Mesenchymal stem cell (in vitro differentiated cells and primary cell): ENCODE measurements around the gene CERS5.
A peak's percentile ranks its signal among the peaks of the same experiment; 100 is the strongest.

Experiments
- DNase-seq: peaks from one replicate; pipeline ENCODE4 v3.0.0-alpha.2; 2013
- H2AFZ ChIP-seq: one replicate; pipeline ENCODE4 v1.6.1; 2013; ENCODE audit warnings: low read depth, mild to moderate bottlenecking, control low read depth, inconsistent platforms, low read length, moderate library complexity
- H2AK5ac ChIP-seq: 2 replicates; pipeline ENCODE4 v1.6.1; 2013; ENCODE audit warnings: low read length, moderate library complexity, mild to moderate bottlenecking, inconsistent platforms; ENCODE audit not compliant: severe bottlenecking
- H2BK120ac ChIP-seq: one replicate; pipeline ENCODE4 v1.6.1; 2013; ENCODE audit warnings: low read depth, mild to moderate bottlenecking, inconsistent platforms, low read length, moderate library complexity
- H2BK12ac ChIP-seq, 2 experiments: one replicate each; pipeline ENCODE4 v1.6.1; 2013; ENCODE audit warnings: inconsistent platforms in 2 of 2, low read length in 2 of 2, mild to moderate bottlenecking in 2 of 2, moderate library complexity in 2 of 2, control low read depth in 1 of 2
- H2BK15ac ChIP-seq: one replicate; pipeline ENCODE4 v1.6.1; 2013; ENCODE audit warnings: mild to moderate bottlenecking, low read depth, inconsistent platforms; ENCODE audit not compliant: poor library complexity, severe bottlenecking
- H2BK5ac ChIP-seq: 2 replicates; pipeline ENCODE4 v1.6.1; 2013; ENCODE audit warnings: low read depth, mild to moderate bottlenecking, low read length, control low read depth, inconsistent platforms; ENCODE audit not compliant: poor library complexity, severe bottlenecking
- H3K14ac ChIP-seq, 2 experiments: one replicate each; pipeline ENCODE4 v1.6.1; 2013; ENCODE audit warnings: inconsistent platforms in 2 of 2, low read length in 2 of 2, control low read depth in 1 of 2, mild to moderate bottlenecking in 1 of 2, moderate library complexity in 1 of 2
- H3K18ac ChIP-seq, 2 experiments: one replicate each; pipeline ENCODE4 v1.6.1; 2013; ENCODE audit warnings: inconsistent platforms in 2 of 2, low read length in 2 of 2, control low read depth in 1 of 2, low read depth in 1 of 2, mild to moderate bottlenecking in 1 of 2
- H3K23ac ChIP-seq, 2 experiments: one replicate each; pipeline ENCODE4 v1.6.1; 2013; ENCODE audit warnings: inconsistent platforms in 2 of 2, low read length in 2 of 2, mild to moderate bottlenecking in 2 of 2, moderate library complexity in 2 of 2, control low read depth in 1 of 2
- H3K27ac ChIP-seq: 2 replicates; pipeline ENCODE4 v1.5.1; 2013; ENCODE audit warnings: mild to moderate bottlenecking, moderate library complexity, low read length, control low read depth, inconsistent platforms; ENCODE audit not compliant: poor library complexity, severe bottlenecking
- H3K27me3 ChIP-seq, 2 experiments: 2 replicates each; pipeline versions ENCODE4 v1.6.1 to v1.7.0; 2013; ENCODE audit warnings: low read length in 2 of 2, mild to moderate bottlenecking in 2 of 2, moderate library complexity in 2 of 2, control low read depth in 1 of 2, inconsistent platforms in 1 of 2; ENCODE audit not compliant: control insufficient read depth in 1 of 2, insufficient read depth in 1 of 2
- H3K36me3 ChIP-seq, 2 experiments: 2 replicates each; pipeline versions ENCODE4 v1.6.1 to v1.7.0; 2013; ENCODE audit warnings: low read length in 2 of 2, control low read depth in 1 of 2, inconsistent platforms in 1 of 2, low read depth in 1 of 2, mild to moderate bottlenecking in 1 of 2; ENCODE audit not compliant: insufficient read depth in 2 of 2, control insufficient read depth in 1 of 2
- H3K4ac ChIP-seq, 2 experiments: one replicate each; pipeline ENCODE4 v1.6.1; 2013; ENCODE audit warnings: inconsistent platforms in 2 of 2, low read length in 2 of 2, mild to moderate bottlenecking in 2 of 2, moderate library complexity in 2 of 2, control low read depth in 1 of 2, low read depth in 1 of 2
- H3K4me1 ChIP-seq: 2 replicates; pipeline ENCODE4 v1.6.1; 2013; ENCODE audit warnings: low read depth, low read length, control low read depth; ENCODE audit not compliant: control insufficient read depth, insufficient read depth
- H3K4me2 ChIP-seq: 2 replicates; pipeline ENCODE4 v1.6.1; 2013; ENCODE audit warnings: low read length, mild to moderate bottlenecking, inconsistent platforms; ENCODE audit not compliant: poor library complexity, severe bottlenecking
- H3K4me3 ChIP-seq, 2 experiments: 2 replicates each; pipeline versions ENCODE4 v1.5.1 to v1.7.0; 2013; ENCODE audit warnings: low read length in 2 of 2, mild to moderate bottlenecking in 2 of 2, control low read depth in 1 of 2, low read depth in 1 of 2; ENCODE audit not compliant: insufficient read depth in 1 of 2
- H3K79me1 ChIP-seq: replicated peaks from 2 replicates; pipeline ENCODE4 v1.6.1; 2013; ENCODE audit warnings: mild to moderate bottlenecking, control low read depth, low read length, inconsistent platforms; ENCODE audit not compliant: poor library complexity, severe bottlenecking
- H3K9ac ChIP-seq: 2 replicates; pipeline ENCODE4 v1.7.0; 2013; ENCODE audit warnings: mild to moderate bottlenecking, low read length, moderate library complexity
- H3K9me3 ChIP-seq: 2 replicates; pipeline ENCODE4 v1.7.0; 2013; ENCODE audit warnings: mild to moderate bottlenecking, low read length; ENCODE audit not compliant: control insufficient read depth
- H4K8ac ChIP-seq: one replicate; pipeline ENCODE4 v1.6.1; 2013; ENCODE audit warnings: inconsistent platforms, mild to moderate bottlenecking, low read length, moderate library complexity
- H4K91ac ChIP-seq: one replicate; pipeline ENCODE4 v1.6.1; 2013; ENCODE audit warnings: mild to moderate bottlenecking, low read length, inconsistent platforms
- WGBS: methylation state at CpG from one replicate; pipeline ENCODE4 v1.1.7; 2013; ENCODE audit warnings: mixed read lengths; 5-methylcytosine and 5-hydroxymethylcytosine counted together

The CERS5 gene

DNA sequence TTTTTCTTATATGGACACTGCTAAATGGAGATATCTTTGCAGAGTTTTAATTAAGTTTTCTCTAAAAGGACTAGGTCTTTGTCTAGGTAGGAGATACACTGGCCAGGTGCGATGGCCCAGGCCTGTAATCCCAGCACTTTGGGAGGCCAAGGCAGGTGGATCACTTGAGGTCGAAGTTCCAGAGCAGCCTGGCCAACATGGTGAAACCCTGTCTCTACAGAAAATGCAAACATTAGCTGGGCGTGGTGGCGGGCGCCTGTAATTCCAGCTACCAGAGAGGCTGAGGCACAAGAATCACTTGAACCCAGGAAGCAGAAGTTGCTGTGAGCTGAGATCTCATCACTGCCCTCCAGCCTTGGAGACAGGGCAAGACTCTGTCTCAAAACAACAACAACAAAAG, 17.1 kb upstream of the CERS5 start:
- H2BK120ac ChIP-seq = no peak overlapping the region
- H3K27me3 ChIP-seq = no peaks in the 10 kb centered on the region
- H3K4ac ChIP-seq = no peak overlapping the region
- H2BK15ac ChIP-seq = no peak overlapping the region
- peaks cover 8% of the 10 kb centered on the region for H3K79me1 ChIP-seq
- no peak overlapping the region for H3K18ac ChIP-seq
- no peak overlapping the region for H3K9ac ChIP-seq
- no peak overlapping the region for H2BK5ac ChIP-seq
- H3K9me3 ChIP-seq = no peaks in the 10 kb centered on the region
- WGBS = 98% methylated on average over 5 of the region's 5 CpGs
- no peak overlapping the region for H3K27ac ChIP-seq
- H3K14ac ChIP-seq = no peak overlapping the region
- H3K23ac ChIP-seq = no peak overlapping the region
- H4K91ac ChIP-seq = no peak overlapping the region
- no peak overlapping the region for H2AFZ ChIP-seq
- DNase-seq = no peak
- H3K4me3 ChIP-seq = no peak overlapping the region
- no peak overlapping the region for H4K8ac ChIP-seq
- peaks cover 16% of the 10 kb centered on the region for H3K4me1 ChIP-seq
- peaks cover 8 to 88% of the 10 kb centered on the region in 2 experiments for H3K36me3 ChIP-seq
- no peak overlapping the region for H2AK5ac ChIP-seq
- no peak overlapping the region for H2BK12ac ChIP-seq
- no peak overlapping the region for H3K4me2 ChIP-seq

DNA sequence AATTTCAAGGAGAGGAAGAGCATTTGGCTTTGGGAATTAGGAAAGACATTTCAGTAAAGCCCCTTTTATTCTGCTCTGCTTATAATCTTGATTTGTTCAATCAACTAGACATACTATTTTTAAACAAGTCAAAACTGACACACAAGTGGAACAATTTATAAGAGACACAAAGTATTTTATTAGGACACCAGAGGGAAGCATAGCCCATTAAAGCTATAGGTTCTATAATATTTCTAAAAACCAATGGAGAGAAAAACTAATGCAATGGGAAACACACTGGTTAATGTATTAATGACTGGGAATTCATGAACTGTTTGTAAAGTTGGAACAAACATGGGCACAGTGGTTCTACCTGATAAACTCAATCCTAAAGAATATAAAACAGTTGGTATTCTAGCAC, 15.3 kb upstream of the CERS5 start:
- Histone ChIP-seq H3K23ac (no peak overlapping the region), H2AK5ac (no peak overlapping the region), H3K9me3 (no peaks in the 10 kb centered on the region), H3K4me3 (no peak overlapping the region), H3K27me3 (no peaks in the 10 kb centered on the region), H2BK15ac (no peak overlapping the region), H3K79me1 (peaks cover 8% of the 10 kb centered on the region), H3K9ac (no peak overlapping the region), H3K27ac (no peak overlapping the region), H2BK5ac (no peak overlapping the region), H3K4me1 (peaks cover 6% of the 10 kb centered on the region), H4K8ac (no peak overlapping the region), H2BK120ac (no peak overlapping the region), H3K18ac (no peak overlapping the region), H3K4ac (no peak overlapping the region), H3K36me3 (peaks cover 15 to 83% of the 10 kb centered on the region in 2 experiments), H3K4me2 (no peak overlapping the region), H4K91ac (no peak overlapping the region), H2AFZ (no peak overlapping the region), H2BK12ac (no peak overlapping the region), H3K14ac (no peak overlapping the region)
- DNase-seq = no peak

- H3K9me3 ChIP-seq = no peaks in the 10 kb centered on the region
- H2AK5ac ChIP-seq = no peak overlapping the region
- no peak overlapping the region for H2BK12ac ChIP-seq
- no peak overlapping the region for H2BK5ac ChIP-seq
- peaks cover 6% of the 10 kb centered on the region for H3K4me1 ChIP-seq
- no peak overlapping the region for H2AFZ ChIP-seq
- H4K8ac ChIP-seq = no peak overlapping the region
- no peak overlapping the region for H3K27ac ChIP-seq
- H3K14ac ChIP-seq = no peak overlapping the region
- WGBS = 96% methylated on average over 4 of the region's 4 CpGs
- H4K91ac ChIP-seq = no peak overlapping the region
- no peak overlapping the region for H2BK120ac ChIP-seq
- DNase-seq = no peak
- no peak overlapping the region for H3K9ac ChIP-seq
- H3K4ac ChIP-seq = no peak overlapping the region
- no peak overlapping the region for H3K18ac ChIP-seq
- H3K79me1 ChIP-seq = peaks cover 8% of the 10 kb centered on the region
- H3K4me3 ChIP-seq = no peak overlapping the region
- H3K23ac ChIP-seq = no peak overlapping the region
- no peak overlapping the region for H2BK15ac ChIP-seq
- no peaks in the 10 kb centered on the region for H3K27me3 ChIP-seq
- peaks cover 17 to 85% of the 10 kb centered on the region in 2 experiments for H3K36me3 ChIP-seq
- H3K4me2 ChIP-seq = no peak overlapping the region
Observed at GRCh38 chr12:50181691-50182090, 14.5 kb upstream of the CERS5 start.

GRCh38 chr12:50175716-50176026, 8.5 kb upstream of the CERS5 start:
- H4K8ac ChIP-seq = no peak overlapping the region
- H2AFZ ChIP-seq = no peak overlapping the region
- H3K4me1 ChIP-seq = no peaks in the 10 kb centered on the region
- no peaks in the 10 kb centered on the region for H3K27me3 ChIP-seq
- no peak overlapping the region for H3K14ac ChIP-seq
- H3K23ac ChIP-seq = no peak overlapping the region
- no peak for DNase-seq
- H2AK5ac ChIP-seq = no peak overlapping the region
- no peak overlapping the region for H2BK15ac ChIP-seq
- H2BK5ac ChIP-seq = no peak overlapping the region
- H2BK12ac ChIP-seq = no peak overlapping the region
- H2BK120ac ChIP-seq = no peak overlapping the region
- H3K36me3 ChIP-seq = peaks cover 17 to 47% of the 10 kb centered on the region in 2 experiments
- WGBS = no CpG with 5 or more reads among the region's 1 CpG
- H3K4ac ChIP-seq = no peak overlapping the region
- no peak overlapping the region for H3K18ac ChIP-seq
- H3K9ac ChIP-seq = peak overlapping the region; percentile 37
- H4K91ac ChIP-seq = no peak overlapping the region
- H3K79me1 ChIP-seq = no peaks in the 10 kb centered on the region
- no peak overlapping the region for H3K4me2 ChIP-seq
- no peaks in the 10 kb centered on the region for H3K9me3 ChIP-seq
- H3K4me3 ChIP-seq = no peak overlapping the region
- no peak overlapping the region for H3K27ac ChIP-seq
